Body of pancreas (tissue), 4 donors: ENCODE measurements around the gene OR2L2.

Experiments
- CTCF ChIP-seq, 7 experiments: fragments of 450-650 bp in 4 of 7; fragments of 200-600 bp in 3 of 7; sonication (generic) in 3 of 7; IDR thresholded peaks; one replicate each; pipeline ENCODE4 v1.5.1; 2016 to 2019; ENCODE audit warnings: antibody characterized with exemption in 7 of 7
- POLR2A ChIP-seq, 3 donors: fragments of 450-650 bp; IDR thresholded peaks; one replicate each; pipeline ENCODE4 v1.6.1; 2016; ENCODE audit warnings: antibody characterized with exemption in 3 of 3, mild to moderate bottlenecking in 2 of 3

GRCh38 chr1:248015803-248016202, 14.1 kb upstream of the OR2L2 start:
- no peak for TF ChIP-seq CTCF (IDR thresholded peaks at IDR 0.05)
- TF ChIP-seq POLR2A (IDR thresholded peaks at IDR 0.05) = no peak
